ENCODE data around the gene TTLL5. TPM values are rescaled to one million over a fixed set of nuclear protein-coding genes. Genes with fewer than 3 reads are reported as not detected.

TTLL5 gene
- polyA plus RNA-seq, 3 donors, result 4.2 to 7.2 (median 4.7) TPM

GRCh38 chr14:75794615-75795038 lies 133.6 kb downstream of the TTLL5 start:
- H2AFZ ChIP-seq (ENCODE audit: insufficient read depth, low read depth, low read length, poor library complexity, severe bottlenecking), result no peak overlapping the region
- Mint-ChIP-seq H3K27ac (peak overlapping the region in 1 of 7 donors; percentile 69), H3K4me1 (no peaks in the 10 kb centered on the region), H3K27me3 (ENCODE audit: low read depth in 3 of 3) (no peaks in the 10 kb centered on the region), H3K9me3 (peaks cover 9 to 25% (median 17%) of the 10 kb centered on the region in 7 donors), H3K36me3 (peaks cover 50 to 51% of the 10 kb centered on the region in 2 donors), H3K4me3 (no peak overlapping the region)
- intact Hi-C loops (cut with micrococcal nuclease), result no loop called here
- TF ChIP-seq CTCF (IDR thresholded peaks at IDR 0.05), result no peak
- H4K20me1 ChIP-seq (ENCODE audit: insufficient read depth, low read length), result no peaks in the 10 kb centered on the region
- H3K4me2 ChIP-seq (replicated peaks; ENCODE audit: extremely low read depth, low read length, poor library complexity, severe bottlenecking), result no peak overlapping the region
- no peak for DNase-seq
- H3K9me3 ChIP-seq (replicated peaks in 1 of 2; ENCODE audit: control insufficient read depth in 1 of 2, insufficient read depth in 1 of 2, low read length in 2 of 2), result no peaks in the 10 kb centered on the region
- H3K4me3 ChIP-seq (replicated peaks in 1 of 3; ENCODE audit: low read depth in 2 of 3, low read length in 3 of 3), result no peak overlapping the region
- 76% methylated on average over 2 of the region's 2 CpGs for WGBS (ENCODE audit: insufficient coverage)
- no peaks in the 10 kb centered on the region for H3K4me1 ChIP-seq (ENCODE audit: control insufficient read depth in 1 of 2, insufficient read depth in 2 of 2, low read length in 2 of 2)
- H3K27ac ChIP-seq (ENCODE audit: low read depth in 1 of 2, low read length in 2 of 2), result no peak overlapping the region
- no peak overlapping the region for H3K9ac ChIP-seq (ENCODE audit: insufficient read depth, low read length, poor library complexity, severe bottlenecking)
- H3K36me3 ChIP-seq (replicated peaks in 1 of 2; ENCODE audit: control insufficient read depth in 1 of 2, insufficient read depth in 2 of 2, low read length in 2 of 2), result peaks cover 0 to 19% of the 10 kb centered on the region in 2 donors
- H3K27me3 ChIP-seq (ENCODE audit: control insufficient read depth in 2 of 2, insufficient read depth in 2 of 2, low read length in 2 of 2), result no peaks in the 10 kb centered on the region
- H3K79me2 ChIP-seq (ENCODE audit: insufficient read depth, low read length), result no peaks in the 10 kb centered on the region

DNA sequence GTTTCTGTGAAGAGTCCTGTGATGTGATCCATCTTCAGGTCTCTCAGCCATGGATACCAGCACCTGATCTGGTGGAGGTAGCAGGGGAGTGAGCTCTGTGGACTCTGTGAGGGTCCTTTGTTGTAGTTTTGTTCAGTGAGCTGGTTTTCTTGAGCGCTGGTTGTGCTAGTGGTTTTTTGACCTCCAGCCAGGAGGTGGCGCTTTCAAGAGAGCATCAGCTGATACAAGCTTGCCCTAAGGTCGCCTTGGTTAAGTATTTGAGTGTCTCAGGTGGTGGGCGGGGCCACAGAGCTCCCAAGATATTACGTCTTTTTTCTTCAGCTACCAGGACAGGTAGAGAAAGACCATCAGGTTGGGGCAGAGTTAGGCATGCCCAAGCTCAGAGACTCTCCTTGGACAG lies 139.7 kb downstream of the TTLL5 start:
- TF ChIP-seq CTCF (IDR thresholded peaks at IDR 0.05), result no peak
- no peaks in the 10 kb centered on the region for H4K20me1 ChIP-seq (ENCODE audit: insufficient read depth, low read length)
- Mint-ChIP-seq H3K27me3 (ENCODE audit: low read depth in 3 of 3) (peaks cover 0 to 1% (median 0%) of the 10 kb centered on the region in 3 donors), H3K4me3 (no peak overlapping the region), H3K27ac (peak overlapping the region in 1 of 7 donors; percentile 64), H3K9me3 (peaks cover 9 to 30% (median 17%) of the 10 kb centered on the region in 7 donors), H3K36me3 (peaks cover 57 to 67% of the 10 kb centered on the region in 2 donors), H3K4me1 (no peaks in the 10 kb centered on the region)
- no peaks in the 10 kb centered on the region for H3K9me3 ChIP-seq (replicated peaks in 1 of 2; ENCODE audit: control insufficient read depth in 1 of 2, insufficient read depth in 1 of 2, low read length in 2 of 2)
- intact Hi-C loops (cut with micrococcal nuclease), result no loop called here
- WGBS (ENCODE audit: insufficient coverage), result 100% methylated on average over 5 of the region's 5 CpGs
- no peak overlapping the region for H2AFZ ChIP-seq (ENCODE audit: insufficient read depth, low read depth, low read length, poor library complexity, severe bottlenecking)
- no peaks in the 10 kb centered on the region for H3K79me2 ChIP-seq (ENCODE audit: insufficient read depth, low read length)
- peaks cover 3 to 30% of the 10 kb centered on the region in 2 donors for H3K36me3 ChIP-seq (replicated peaks in 1 of 2; ENCODE audit: control insufficient read depth in 1 of 2, insufficient read depth in 2 of 2, low read length in 2 of 2)
- H3K4me3 ChIP-seq (replicated peaks in 1 of 3; ENCODE audit: low read depth in 2 of 3, low read length in 3 of 3), result no peak overlapping the region
- H3K27ac ChIP-seq (ENCODE audit: low read depth in 1 of 2, low read length in 2 of 2), result no peak overlapping the region
- H3K4me2 ChIP-seq (replicated peaks; ENCODE audit: extremely low read depth, low read length, poor library complexity, severe bottlenecking), result no peak overlapping the region
- H3K27me3 ChIP-seq (ENCODE audit: control insufficient read depth in 2 of 2, insufficient read depth in 2 of 2, low read length in 2 of 2), result no peaks in the 10 kb centered on the region
- no peak overlapping the region for H3K9ac ChIP-seq (ENCODE audit: insufficient read depth, low read length, poor library complexity, severe bottlenecking)
- DNase-seq, result no peak
- no peaks in the 10 kb centered on the region for H3K4me1 ChIP-seq (ENCODE audit: control insufficient read depth in 1 of 2, insufficient read depth in 2 of 2, low read length in 2 of 2)

Data from CD14-positive monocyte (primary cell).